GM19351 (cell line): ENCODE results near the gene MSANTD1.
A peak's percentile ranks its signal among the peaks of the same experiment; 100 is the strongest.

Experiments
- ATAC-seq: cut with Tn5 transposase; IDR thresholded peaks from one replicate; pipeline ENCODE4 v1.9.1; 2021; ENCODE audit warnings: mild to moderate bottlenecking, moderate library complexity; ENCODE audit not compliant: unreplicated experiment

MSANTD1 gene

GRCh38 chr4:3286335-3287175, 37.6 kb downstream of the MSANTD1 start:
- ATAC-seq, result no peak

- ATAC-seq, result no peak
Measured at GRCh38 chr4:3287271-3287971, 38.5 kb downstream of the MSANTD1 start.

- ATAC-seq, result no peak
Measured at GRCh38 chr4:3287972-3288570, 39.1 kb downstream of the MSANTD1 start.

- no peak for ATAC-seq
Measured at GRCh38 chr4:3288571-3289094, 39.7 kb downstream of the MSANTD1 start.

- no peak for ATAC-seq
Measured at GRCh38 chr4:3290476-3290875, 41.5 kb downstream of the MSANTD1 start.

GRCh38 chr4:3290889-3291321, 41.9 kb downstream of the MSANTD1 start:
- ATAC-seq, result no peak

- no peak for ATAC-seq
Measured at GRCh38 chr4:3291411-3291968, 42.5 kb downstream of the MSANTD1 start.

GRCh38 chr4:3291969-3292570, 43.1 kb downstream of the MSANTD1 start:
- peak; percentile 20 for ATAC-seq

GRCh38 chr4:3292571-3293400, 43.8 kb downstream of the MSANTD1 start, which contains the start of gene RGS12:
RGS12 (plus strand) TSS chr4:3293021; CDS start chr4:3316171, 23,150 bp downstream.
- peak; percentile 81 for ATAC-seq

- no peak for ATAC-seq
Measured at GRCh38 chr4:3293401-3294391, 44.7 kb downstream of the MSANTD1 start.

GRCh38 chr4:3294401-3295241, 45.7 kb downstream of the MSANTD1 start:
- no peak for ATAC-seq

GRCh38 chr4:3295837-3296624, 47.1 kb downstream of the MSANTD1 start:
- no peak for ATAC-seq

GRCh38 chr4:3296651-3297050, 47.7 kb downstream of the MSANTD1 start:
- no peak for ATAC-seq

GRCh38 chr4:3297066-3297859, 48.3 kb downstream of the MSANTD1 start:
- ATAC-seq, result no peak

GRCh38 chr4:3299122-3299975, 50.4 kb downstream of the MSANTD1 start:
- ATAC-seq, result no peak
